ENCODE results near the gene MRPL3. TPM values are rescaled to one million over a fixed set of nuclear protein-coding genes. Genes with fewer than 3 reads are reported as not detected.

The MRPL3 gene
- total RNA-seq (ENCODE audit: unreplicated experiment) = 56.5 TPM
- long read RNA-seq, transcript MRPL3-201 (10 exons, 1,706 nt) = major isoform, 72 of 80 reads
- long read RNA-seq, partial matches to known transcripts = 1 of 80 reads
- long read RNA-seq, other reads (novel, unspliced or antisense) = 4 of 80 reads

GRCh38 chr3:131502530-131503319, at the start of gene MRPL3:
Gene MRPL3 (minus strand): TSS chr3:131502971. CDS start chr3:131502821, 150 bp downstream.
- Mint-ChIP-seq H3K4me3 (ENCODE audit: unreplicated experiment) (peak within 1 kb of the TSS; percentile 95), H3K4me1 (ENCODE audit: low read depth, unreplicated experiment) (peaks cover 7% of the 10 kb centered on the region), H3K36me3 (ENCODE audit: unreplicated experiment) (no peaks in the 10 kb centered on the region), H3K27ac (ENCODE audit: unreplicated experiment) (peak within 1 kb of the TSS; percentile 90), H3K9me3 (ENCODE audit: unreplicated experiment) (no peaks in the 10 kb centered on the region), H3K27me3 (ENCODE audit: unreplicated experiment) (no peaks in the 10 kb centered on the region)
- peak; percentile 89 for DNase-seq
- TF ChIP-seq CTCF (IDR thresholded peaks at IDR 0.05; ENCODE audit: partially characterized antibody, unreplicated experiment) = no peak

GRCh38 chr3:131551761-131552160, 49.0 kb upstream of the MRPL3 start:
- peaks cover 5% of the 10 kb centered on the region for H3K4me1 Mint-ChIP-seq (ENCODE audit: low read depth, unreplicated experiment)
- H3K9me3 Mint-ChIP-seq (ENCODE audit: unreplicated experiment) = no peaks in the 10 kb centered on the region
- no peaks in the 10 kb centered on the region for H3K36me3 Mint-ChIP-seq (ENCODE audit: unreplicated experiment)
- no peaks in the 10 kb centered on the region for H3K27me3 Mint-ChIP-seq (ENCODE audit: unreplicated experiment)
- H3K27ac Mint-ChIP-seq (ENCODE audit: unreplicated experiment) = no peak overlapping the region
- no peak overlapping the region for H3K4me3 Mint-ChIP-seq (ENCODE audit: unreplicated experiment)
- TF ChIP-seq CTCF (IDR thresholded peaks at IDR 0.05; ENCODE audit: partially characterized antibody, unreplicated experiment) = no peak
- DNase-seq = no peak

GRCh38 chr3:131550562-131551465, 48.0 kb upstream of the MRPL3 start:
- no peaks in the 10 kb centered on the region for H3K36me3 Mint-ChIP-seq (ENCODE audit: unreplicated experiment)
- no peak for DNase-seq
- H3K9me3 Mint-ChIP-seq (ENCODE audit: unreplicated experiment) = no peaks in the 10 kb centered on the region
- H3K27ac Mint-ChIP-seq (ENCODE audit: unreplicated experiment) = no peak overlapping the region
- TF ChIP-seq CTCF (IDR thresholded peaks at IDR 0.05; ENCODE audit: partially characterized antibody, unreplicated experiment) = no peak
- peaks cover 6% of the 10 kb centered on the region for H3K4me1 Mint-ChIP-seq (ENCODE audit: low read depth, unreplicated experiment)
- H3K27me3 Mint-ChIP-seq (ENCODE audit: unreplicated experiment) = no peaks in the 10 kb centered on the region
- no peak overlapping the region for H3K4me3 Mint-ChIP-seq (ENCODE audit: unreplicated experiment)

GRCh38 chr3:131549340-131549739, 46.6 kb upstream of the MRPL3 start:
- no peak for DNase-seq
- Mint-ChIP-seq H3K9me3 (ENCODE audit: unreplicated experiment) (no peaks in the 10 kb centered on the region), H3K36me3 (ENCODE audit: unreplicated experiment) (no peaks in the 10 kb centered on the region), H3K4me3 (ENCODE audit: unreplicated experiment) (no peak overlapping the region), H3K27me3 (ENCODE audit: unreplicated experiment) (peaks cover 3% of the 10 kb centered on the region), H3K27ac (ENCODE audit: unreplicated experiment) (no peak overlapping the region), H3K4me1 (ENCODE audit: low read depth, unreplicated experiment) (peaks cover 6% of the 10 kb centered on the region)
- peak; percentile 52 for TF ChIP-seq CTCF (IDR thresholded peaks at IDR 0.05; ENCODE audit: partially characterized antibody, unreplicated experiment)

Data from glutamatergic neuron (in vitro differentiated cells).